Astrocyte of the hippocampus (primary cell): ENCODE data around the gene CDH23.
A peak's percentile ranks its signal among the peaks of the same experiment; 100 is the strongest.

Experiments
- DNase-seq: peaks from one replicate; pipeline ENCODE4 v3.0.0; 2011; ENCODE audit warnings: low read depth, low spot score

The CDH23 gene

GRCh38 chr10:71392791-71393781, 3.6 kb upstream of the CDH23 start:
- DNase-seq = no peak

DNA sequence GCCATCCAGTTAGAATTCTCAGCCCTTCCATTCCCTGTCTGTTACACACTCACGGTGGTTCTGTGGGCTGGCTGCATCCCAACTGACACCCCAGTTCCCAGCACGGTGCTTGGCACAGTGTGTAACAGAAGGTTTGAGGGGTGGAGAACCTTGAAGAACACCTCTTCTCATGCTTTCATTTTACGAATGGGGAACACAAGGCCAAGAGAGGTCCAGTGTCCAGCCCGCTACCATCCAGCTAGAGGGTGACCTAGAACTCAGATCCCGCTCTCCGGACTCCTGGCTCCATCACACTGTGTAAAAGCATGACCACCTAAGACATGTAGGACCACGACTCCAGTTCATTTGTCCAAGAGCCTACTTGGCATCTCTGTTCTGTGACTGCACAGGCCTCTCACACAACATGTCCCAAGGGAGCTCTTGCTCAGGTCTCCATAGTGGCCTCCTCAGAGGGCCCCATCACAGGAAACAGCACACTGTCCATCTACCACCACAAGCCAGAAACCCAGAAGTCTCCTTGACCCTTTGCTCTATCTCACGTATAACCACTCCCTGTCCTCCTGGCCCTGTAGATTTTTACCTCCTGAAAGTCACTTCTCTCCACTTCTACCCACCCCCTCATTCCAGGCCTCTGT, 2.8 kb upstream of the CDH23 start:
- no peak for DNase-seq

- DNase-seq = no peak
Observed at GRCh38 chr10:71394926-71395562, 1.7 kb upstream of the CDH23 start.

DNA sequence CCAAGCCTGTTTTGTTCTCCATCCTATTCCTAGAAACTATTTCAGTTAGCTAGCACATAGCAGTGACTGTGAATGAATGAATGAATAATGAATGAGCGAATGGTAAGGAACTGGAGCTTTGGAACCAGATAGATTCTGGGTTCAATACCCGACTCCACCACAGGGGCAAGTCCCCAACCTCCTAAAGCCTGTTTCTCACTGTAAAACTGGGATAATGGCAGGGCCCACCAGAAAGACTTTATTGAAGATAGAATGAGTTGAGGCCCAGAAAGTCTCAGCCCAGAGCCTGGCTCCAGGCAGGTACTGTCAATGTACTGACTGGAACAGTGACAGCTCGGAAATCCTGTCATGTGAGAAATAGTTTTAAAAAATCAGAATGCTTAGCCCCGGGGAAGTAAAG, 1.1 kb upstream of the CDH23 start:
- no peak for DNase-seq

- peak; percentile 68 for DNase-seq
Observed at GRCh38 chr10:71396084-71396710, 523 bp upstream of the CDH23 start.

- DNase-seq = no peak
Observed at GRCh38 chr10:71397296-71398212, 834 bp downstream of the CDH23 start.

- no peak for DNase-seq
Observed at GRCh38 chr10:71398976-71399375, 2.3 kb downstream of the CDH23 start.

DNA sequence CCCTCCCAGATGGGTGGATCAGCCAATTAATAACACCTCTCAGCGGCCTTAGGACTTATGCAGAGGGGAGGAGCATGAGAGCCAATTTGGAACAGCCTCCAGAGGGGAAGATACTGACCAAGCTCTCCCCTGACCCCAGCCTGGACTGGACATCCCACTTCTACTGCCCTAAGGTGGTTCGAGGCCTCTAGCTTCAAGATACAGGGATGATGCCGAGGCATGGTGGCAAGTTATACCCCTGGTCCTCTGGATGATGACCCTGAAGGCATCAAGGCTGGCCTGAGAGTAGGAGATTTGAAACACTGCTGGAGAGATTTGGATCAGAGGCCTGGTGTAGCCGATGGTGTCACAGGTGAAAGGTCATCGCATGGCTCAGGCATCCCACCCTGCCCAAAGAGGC, 3.2 kb downstream of the CDH23 start:
- no peak for DNase-seq

DNA sequence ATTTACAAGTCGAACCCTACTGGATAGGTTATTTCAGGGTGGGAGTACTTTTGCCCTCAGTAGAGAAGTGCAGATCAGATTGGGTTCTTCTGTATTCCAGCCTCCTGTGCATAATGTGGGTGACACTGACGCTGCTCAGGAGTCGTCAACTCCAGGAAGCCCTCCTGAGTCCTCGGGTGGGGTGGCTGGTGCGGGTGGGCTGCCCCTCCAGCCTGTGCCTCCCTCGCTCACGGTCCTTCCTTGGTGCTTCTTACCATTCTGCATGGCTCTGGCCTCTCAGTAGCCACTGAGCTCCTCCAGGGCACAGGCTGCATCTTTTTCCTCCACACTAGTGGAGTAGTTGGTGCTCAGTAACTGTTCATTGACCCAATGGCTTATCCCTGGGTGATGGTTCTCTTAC, 4.3 kb downstream of the CDH23 start:
- DNase-seq = no peak

DNA sequence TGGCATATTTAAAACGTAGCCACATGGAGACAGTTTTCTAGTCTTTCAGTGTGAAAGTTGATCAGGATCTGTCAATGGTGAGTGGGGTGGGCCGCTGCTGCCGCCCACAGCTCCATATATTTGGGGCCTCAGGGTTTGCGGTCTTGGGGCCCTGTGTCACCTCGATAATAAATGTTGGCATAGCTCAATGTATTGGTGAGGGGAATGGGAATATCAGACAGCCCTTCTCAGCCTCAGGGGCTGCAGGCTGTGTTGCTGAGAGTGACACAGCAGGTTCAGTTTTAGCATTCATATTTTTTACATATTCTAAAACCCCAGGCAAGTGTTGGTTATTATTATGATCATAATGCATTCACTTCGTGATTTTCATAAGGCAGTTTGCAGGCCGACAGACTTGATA, 5.3 kb downstream of the CDH23 start:
- no peak for DNase-seq

DNA sequence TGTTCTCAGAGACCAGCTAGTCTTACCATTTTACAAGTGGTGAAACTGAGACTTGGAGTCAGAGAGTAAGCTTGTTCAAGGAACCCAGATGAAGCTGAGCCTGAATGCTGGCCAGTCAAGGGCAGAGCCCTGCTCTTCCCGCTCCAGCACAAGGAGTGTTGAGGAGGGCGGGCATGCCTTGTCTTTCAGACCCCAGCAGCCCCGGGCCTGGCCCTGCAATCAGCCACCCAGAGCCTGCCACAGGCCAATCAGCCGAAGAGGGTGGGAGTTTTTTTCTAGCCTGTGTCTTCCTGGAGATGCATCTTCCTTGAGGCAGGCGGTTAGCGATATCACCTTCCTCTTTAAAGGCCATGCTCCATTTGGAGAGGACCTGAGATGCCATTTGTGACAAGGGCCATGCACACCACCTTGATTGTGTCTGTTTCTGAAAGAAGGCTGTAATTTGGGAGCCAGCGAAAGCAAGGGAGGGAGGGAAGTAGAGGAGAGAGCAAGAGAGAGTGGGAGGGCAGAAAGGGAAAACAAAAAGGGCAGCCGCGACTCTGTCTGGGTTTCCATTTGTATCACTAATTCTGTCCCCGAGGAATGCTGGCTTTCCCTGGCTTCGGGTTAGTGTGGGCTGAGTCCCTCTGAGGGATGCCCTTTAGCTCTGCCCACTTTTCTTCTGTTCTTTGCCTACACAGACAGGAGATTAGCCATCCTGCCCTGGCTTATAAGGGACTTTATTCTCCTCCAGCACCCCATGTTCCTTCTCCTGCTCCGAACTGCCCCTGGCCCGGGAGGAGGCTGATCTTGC, 8.0 kb downstream of the CDH23 start:
- DNase-seq = no peak

GRCh38 chr10:71406878-71407277, 10.2 kb downstream of the CDH23 start:
- no peak for DNase-seq

- no peak for DNase-seq
Observed at GRCh38 chr10:71408436-71409225, 11.9 kb downstream of the CDH23 start.

DNA sequence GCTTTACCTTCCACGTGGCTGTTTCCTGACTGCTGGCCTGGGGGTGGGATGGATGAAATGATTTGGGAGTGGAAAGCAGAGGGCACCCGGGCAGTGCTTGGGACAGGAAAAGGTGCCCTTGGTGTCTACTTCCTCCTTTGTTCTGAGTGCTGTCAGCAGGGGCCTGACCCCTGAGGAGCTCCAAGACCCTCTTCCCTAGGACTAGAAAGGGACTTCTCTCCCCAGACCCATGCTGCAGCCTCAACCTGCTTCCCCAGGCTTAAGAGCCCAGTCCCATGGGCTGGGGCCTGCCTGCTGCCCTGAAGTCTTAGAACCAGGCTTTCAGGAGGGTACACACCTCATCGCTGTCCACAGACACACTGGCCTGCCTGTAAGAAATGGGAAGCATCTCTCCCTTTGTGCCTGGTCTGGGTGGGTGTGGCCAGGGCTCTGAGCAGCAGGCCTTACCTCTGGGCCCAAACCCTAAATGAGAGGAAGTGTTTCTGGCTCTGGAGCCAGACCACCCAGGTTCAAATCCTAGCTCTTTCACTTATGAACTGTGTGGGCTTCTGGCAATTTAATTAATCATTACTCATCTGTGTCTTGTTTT, 12.9 kb downstream of the CDH23 start:
- no peak for DNase-seq

GRCh38 chr10:71413581-71413980, 16.9 kb downstream of the CDH23 start:
- no peak for DNase-seq

GRCh38 chr10:71414359-71414758, 17.6 kb downstream of the CDH23 start:
- DNase-seq = no peak

GRCh38 chr10:71419002-71419540, 22.4 kb downstream of the CDH23 start:
- DNase-seq = no peak

- DNase-seq = no peak
Observed at GRCh38 chr10:71419750-71420149, 23.0 kb downstream of the CDH23 start.

DNA sequence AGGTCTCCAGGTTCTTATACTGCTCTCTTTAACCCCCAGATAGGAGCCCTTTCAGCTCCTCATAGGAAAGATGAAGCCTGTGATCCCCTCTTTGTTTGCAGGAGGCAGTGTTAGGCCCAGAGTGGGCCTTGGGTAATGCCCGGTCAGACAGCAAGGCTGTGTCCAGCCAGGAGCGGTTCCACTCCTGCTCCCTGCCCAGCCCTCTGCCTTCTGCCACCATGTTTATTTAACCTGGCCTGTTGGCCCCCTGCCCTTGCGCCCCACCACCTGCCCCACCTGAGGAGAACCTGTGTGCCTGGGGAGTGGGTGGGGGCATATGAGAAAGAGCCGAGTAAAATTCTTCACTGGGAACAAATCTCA, 24.3 kb downstream of the CDH23 start:
- no peak for DNase-seq
